LoVo (cell line): ENCODE results near the gene ATP6V0C.
"Not testable (repeated sequence)": the region's sequence is repeated elsewhere in the genome, so short reads cannot be mapped to it uniquely, and the experiment has no call there.

Experiments used
- DNase-seq: peaks from one replicate; pipeline ENCODE4 v3.0.0-alpha.2; 2016; ENCODE audit warnings: low spot score

ATP6V0C gene

GRCh38 chr16:2528161-2529060, 14.7 kb downstream of the ATP6V0C start:
- no peak for DNase-seq

- no peak for DNase-seq
These were observed 15.5 kb downstream of the ATP6V0C start for GRCh38 chr16:2529061-2529931.

DNA sequence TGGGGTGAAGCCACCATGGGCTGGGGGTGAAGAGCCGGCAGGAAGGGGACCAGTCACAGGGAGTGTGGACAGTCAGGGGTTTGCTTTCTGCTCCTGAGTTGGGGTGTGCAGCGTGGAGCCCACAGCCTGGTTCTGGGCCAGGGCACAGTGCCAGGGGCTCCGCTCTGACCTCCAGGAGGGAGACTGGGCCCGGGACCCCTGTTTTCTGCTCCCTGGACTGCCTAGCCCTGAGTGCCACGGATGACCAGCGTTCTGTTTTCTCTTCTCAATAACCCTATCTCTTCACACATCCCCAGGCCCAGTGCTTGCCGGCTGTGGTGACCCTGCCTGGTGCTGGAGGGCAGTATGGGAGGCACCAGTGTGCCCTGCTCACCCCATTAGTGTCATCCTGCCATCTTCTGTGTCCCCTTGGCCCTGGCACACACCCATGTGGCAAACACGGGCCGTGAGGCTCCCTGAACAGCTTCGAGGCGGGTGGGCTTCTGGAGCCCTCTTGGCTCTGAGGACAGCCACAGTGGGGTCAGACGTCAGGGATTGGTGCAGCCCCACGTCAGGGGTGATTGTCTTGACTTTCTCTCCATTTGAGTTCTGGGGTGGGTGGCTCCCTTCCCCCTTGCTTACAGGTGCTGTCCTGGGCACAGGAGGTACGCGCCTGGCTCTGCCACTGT, 16.3 kb downstream of the ATP6V0C start:
- DNase-seq, result no peak

DNA sequence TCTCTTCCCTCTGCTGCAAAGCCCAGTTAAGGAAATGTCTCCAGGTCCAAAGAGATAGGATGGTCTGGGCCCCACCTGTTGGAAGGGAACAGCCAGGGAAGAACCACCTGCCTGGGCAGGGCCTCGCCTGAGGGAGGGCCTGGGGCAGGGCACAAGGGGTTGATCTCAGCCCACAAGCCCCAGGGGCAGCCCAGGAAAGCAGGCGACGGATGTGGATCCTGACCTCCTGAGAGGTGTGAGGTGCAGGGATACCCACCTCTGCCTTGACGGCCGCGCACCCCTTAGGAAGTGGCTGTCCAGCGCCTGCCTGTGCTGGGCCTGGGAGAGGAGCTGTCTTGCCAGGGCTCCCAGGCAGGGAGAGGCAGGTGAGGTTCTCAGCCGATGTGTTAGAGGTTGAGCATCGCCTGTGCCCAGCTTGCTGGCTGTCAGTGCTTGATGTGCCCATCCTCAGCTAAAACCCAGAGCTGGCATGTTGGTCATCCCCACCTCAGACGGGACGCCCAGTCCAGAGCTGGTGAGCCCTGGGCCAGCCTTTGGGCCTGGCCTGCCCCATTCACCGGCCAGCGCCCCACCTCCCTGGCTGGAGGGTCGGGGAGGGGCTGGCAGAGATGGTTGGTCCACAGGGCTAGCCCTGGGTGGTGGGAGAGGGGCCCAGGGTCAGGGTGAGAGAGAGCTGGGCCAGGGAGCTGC, 17.0 kb downstream of the ATP6V0C start:
- DNase-seq, result no peak

DNA sequence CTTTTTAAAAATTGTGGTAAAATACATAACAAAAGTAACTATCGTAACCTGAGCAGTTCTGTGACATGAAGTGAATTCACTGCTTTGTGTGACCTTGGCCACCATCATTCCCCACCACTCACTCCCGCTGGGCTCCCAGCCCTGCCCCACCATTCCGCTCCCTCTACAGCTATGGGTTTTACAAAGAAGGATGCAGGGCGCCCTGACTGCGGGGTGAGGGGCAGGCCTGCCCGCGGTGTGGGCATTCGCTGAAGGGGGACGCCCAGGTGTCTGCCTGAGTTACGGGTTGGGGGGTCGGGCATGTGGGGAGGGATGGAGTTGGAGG, 17.6 kb downstream of the ATP6V0C start, which contains the start of gene CEMP1:
TSS of gene CEMP1 (minus strand) at position 38 of the 325 bp plus-strand sequence. CDS start 335 bp downstream, outside the sequence.
- DNase-seq, result no peak

GRCh38 chr16:2531696-2532493, 18.1 kb downstream of the ATP6V0C start:
- peak; percentile 97 for DNase-seq

DNA sequence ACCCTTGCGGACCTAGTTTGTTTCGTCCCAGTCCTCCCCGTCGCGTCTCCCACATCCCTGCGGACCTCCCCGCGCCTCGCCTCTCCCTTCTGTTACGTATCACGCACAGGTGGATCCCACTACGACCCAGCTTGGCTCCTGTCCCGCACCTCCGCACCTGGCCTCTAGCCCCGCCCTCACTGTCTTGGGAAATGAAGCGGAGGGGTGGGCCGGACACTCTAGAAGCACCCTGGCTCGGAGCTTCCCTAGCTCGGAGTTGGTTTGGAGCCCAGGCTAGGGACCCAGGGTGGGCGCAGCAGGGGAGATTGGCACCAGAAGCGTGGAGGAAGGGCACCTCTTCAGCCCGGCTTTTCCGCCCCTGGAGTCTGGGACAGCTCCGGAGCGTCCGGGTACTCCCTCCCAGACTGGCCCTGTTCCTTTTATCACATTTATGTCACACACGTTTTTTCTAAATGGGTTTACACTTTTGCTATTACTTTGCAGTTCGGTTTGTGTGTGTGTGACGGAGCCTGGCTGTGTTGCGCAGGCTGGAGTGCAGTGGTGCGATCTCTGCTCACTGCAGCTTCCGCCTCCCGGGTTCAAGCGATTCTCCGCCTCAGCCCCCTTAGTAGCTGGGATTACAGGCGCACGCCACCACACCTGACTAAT, 18.9 kb downstream of the ATP6V0C start:
- DNase-seq, result peak; percentile 86

GRCh38 chr16:2533142-2533755, 19.5 kb downstream of the ATP6V0C start:
- DNase-seq, result not testable (repeated sequence)

DNA sequence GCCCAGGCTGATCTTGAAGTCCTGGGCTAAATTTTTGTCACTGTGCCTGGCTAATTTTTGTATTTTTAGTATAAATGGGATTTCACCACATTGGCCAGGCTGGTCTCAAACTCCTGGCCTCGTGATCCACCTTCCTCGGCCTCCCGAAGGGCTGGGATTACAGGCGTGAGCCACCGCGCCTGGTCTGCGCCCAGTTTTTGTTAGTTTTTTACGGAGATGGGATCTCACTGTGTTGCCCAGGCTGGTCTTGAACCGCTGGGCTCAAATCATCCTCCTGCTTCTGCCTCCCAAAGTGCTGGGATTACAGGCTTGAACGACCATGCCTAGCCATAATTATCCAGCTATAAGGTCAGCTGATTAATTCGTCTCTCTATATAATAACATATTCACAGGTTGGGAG, 20.2 kb downstream of the ATP6V0C start:
- no peak for DNase-seq

GRCh38 chr16:2534335-2534734, 20.6 kb downstream of the ATP6V0C start:
- DNase-seq, result not testable (repeated sequence)

GRCh38 chr16:2535625-2536013, 21.9 kb downstream of the ATP6V0C start:
- DNase-seq, result no peak

DNA sequence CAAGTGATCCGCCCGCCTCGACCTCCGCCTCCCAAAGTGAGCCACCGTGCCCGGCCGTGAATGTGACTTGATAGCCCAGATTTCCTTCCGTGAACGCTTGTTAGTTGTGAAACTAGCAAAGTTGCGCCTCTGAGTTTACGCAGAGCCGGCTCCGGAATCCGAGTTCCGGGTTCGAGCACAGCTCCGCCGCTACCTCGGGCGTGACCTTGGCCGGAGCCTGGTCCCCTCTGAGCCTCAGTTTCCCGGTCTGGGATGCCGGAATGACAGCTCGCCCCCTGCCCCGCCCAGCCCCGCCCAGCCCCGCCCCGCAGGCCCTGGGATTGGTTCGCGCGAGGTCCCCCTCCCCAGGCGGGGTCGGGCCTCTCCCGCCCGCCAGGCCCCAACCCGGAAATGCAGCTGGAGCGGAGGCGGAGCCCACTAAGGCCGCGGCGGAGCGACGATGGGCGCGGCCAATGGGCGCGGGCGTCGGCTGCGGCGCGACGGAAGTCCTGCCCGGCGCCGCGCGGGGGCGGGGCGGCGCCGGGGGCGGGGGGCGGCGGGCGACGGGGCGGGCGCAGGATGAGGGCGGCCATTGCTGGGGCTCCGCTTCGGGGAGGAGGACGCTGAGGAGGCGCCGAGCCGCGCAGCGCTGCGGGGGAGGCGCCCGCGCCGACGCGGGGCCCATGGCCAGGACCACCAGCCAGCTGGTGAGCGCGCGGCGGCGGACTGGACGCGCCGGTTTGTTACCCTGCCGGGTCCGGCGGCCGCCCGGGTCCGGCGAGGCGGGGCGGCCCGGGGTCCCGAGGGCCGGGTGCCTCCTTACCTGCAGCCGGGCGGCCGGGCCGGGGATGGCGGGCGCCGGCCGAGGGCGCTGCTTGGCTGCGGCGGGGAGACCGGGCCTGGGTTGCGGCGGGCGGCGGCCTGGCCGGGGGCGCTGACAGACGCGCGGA, 24.0 kb downstream of the ATP6V0C start, which contains the start of gene PDPK1:
TSS of gene PDPK1 (plus strand) at position 571 of the 929 bp plus-strand sequence. CDS start at position 663, 92 bp downstream.
- DNase-seq, result peak; percentile 95

DNA sequence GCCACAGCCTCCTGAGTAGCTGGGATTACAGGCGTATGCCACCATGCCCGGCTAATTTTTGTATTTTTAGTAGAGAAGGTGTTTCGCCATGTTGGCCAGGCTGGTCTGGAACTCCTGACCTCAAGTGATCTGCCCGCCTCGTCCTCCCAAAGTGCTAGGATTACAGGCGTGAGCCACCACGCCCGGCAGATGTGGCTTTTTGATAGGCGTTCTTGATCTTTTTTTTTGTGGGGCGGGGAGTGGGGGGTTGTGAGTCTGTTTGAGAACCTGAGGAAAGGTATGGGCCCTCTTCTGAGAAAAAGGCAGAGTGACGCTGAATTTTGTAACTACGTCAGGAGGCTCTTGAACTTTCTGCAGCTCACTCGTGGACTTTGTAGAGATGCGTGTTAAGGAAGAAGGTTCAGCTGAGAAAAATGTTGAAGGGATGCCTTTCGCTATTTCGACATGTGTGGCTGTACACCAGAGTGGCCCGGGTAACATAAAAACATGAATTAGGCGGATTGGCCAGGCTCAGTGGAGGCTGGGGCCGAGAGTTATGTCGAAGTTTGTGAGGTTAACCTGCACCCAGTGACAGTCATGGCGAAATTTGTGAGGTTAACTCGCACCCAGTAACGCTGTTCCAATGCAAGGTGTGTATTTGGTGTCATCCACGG, 25.6 kb downstream of the ATP6V0C start:
- not testable (repeated sequence) for DNase-seq

- DNase-seq, result not testable (repeated sequence)
These were observed 26.2 kb downstream of the ATP6V0C start for GRCh38 chr16:2539845-2540458.

DNA sequence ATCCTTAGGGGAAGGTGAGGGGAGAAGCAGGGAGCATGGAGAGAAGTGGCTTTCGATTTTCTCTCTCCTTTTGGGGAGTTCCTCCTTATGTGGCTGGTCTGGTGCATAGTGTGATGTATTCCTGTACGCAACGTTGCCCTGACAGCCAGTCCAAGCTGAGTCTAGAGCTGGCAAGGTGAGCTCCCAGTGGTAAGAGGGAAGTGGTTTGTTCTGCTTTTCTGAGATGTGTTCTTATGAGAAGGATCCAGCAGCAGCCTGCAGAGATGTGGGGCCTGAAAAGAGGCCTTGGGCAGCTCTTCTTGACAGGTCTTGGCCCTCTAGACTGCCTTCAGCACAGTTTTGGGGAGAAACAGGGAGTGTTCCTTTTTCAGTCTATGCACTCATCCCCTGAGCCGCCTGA, 27.2 kb downstream of the ATP6V0C start:
- DNase-seq, result not testable (repeated sequence)

- DNase-seq, result not testable (repeated sequence)
These were observed 27.7 kb downstream of the ATP6V0C start for GRCh38 chr16:2541409-2541808.

DNA sequence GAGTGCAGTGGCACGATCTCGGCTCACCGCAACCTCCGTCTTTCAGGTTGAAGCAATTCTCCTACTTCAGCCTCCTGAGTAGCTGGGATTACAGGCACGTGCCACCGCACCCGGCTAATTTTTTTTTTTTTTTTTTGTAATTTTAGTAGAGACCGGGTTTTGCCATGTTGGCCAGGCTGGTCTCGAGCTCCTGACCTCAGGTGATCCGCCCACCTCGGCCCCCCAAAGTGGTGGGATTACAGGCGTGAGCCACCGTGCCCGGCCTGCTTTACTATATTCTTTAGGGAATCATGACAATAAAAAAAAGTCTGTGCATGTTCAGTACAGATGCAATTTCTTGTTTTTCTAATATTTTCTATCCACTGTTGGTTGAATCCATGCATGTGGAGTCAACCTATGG, 30.0 kb downstream of the ATP6V0C start:
- DNase-seq, result not testable (repeated sequence)
